NCI-H187 (cell line): Measurements from ENCODE around the gene PNPLA7.

Source experiments
- DNase-seq, 2 experiments: peaks; one replicate each; lab custom pipeline; 2025; lab: John Stamatoyannopoulos, UW

Gene PNPLA7

DNA sequence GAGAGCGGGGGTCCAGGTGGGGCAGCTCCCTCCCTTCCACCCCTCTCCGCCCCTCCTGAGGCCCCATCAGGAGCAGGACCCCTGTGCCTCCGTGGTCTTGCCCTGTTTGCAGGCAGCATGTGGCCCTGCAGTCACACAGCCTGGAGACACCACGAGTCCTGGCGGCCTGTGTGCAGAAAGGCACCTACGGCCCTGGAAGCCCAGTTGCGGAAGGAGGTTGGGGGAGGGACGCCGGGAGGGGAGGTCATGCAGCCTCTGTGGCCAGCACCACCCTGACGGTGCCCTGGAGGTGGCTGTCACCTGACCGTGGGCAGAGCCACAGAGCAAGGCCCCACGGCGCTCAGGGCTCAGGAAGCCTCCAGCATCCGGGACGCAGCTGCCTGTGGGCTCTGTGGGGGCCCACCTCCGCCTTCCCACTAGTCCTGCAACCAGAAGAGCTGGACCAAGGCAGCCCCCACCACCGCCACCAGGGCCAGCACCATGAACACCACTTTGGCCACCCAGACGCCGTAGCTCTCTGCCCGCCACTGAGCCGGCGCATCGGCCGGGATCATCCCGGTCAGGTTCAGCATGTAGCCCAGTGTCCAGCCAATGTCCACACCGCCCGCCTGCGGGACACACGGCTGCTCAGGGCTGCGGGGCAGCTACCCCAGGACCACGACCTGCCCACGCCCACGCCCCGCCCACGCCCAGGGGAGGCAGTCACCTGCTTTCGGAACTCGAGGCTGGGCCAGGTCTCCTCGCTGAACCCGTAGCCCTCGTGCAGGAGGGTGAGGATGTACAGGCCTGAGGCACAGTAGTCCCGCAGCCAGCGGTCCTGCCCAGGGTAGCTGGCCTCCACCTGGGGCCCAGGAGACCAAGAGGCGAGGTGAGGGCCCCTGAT is 115.5 kb downstream of the PNPLA7 start:
- DNase-seq: no peak

DNA sequence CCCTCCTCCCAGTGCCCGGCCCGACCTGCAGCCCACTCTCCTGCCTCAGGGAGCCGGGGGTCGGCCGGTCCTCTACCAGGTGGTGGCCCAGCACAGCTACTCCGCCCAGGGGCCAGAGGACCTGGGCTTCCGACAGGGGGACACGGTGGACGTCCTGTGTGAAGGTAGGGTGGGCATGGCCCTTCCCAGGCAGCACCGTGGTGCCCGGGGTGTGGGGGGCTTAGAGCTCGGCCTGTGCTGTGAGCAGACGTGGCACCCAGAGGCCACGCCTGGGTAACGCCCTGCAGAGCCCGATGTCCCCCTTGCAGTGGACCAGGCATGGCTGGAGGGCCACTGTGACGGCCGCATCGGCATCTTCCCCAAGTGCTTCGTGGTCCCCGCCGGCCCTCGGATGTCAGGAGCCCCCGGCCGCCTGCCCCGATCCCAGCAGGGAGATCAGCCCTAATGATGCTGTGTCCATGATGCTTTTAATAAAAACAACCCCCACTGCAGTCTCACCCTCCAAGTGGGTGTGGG is 116.2 kb downstream of the PNPLA7 start:
- no peak for DNase-seq

DNA sequence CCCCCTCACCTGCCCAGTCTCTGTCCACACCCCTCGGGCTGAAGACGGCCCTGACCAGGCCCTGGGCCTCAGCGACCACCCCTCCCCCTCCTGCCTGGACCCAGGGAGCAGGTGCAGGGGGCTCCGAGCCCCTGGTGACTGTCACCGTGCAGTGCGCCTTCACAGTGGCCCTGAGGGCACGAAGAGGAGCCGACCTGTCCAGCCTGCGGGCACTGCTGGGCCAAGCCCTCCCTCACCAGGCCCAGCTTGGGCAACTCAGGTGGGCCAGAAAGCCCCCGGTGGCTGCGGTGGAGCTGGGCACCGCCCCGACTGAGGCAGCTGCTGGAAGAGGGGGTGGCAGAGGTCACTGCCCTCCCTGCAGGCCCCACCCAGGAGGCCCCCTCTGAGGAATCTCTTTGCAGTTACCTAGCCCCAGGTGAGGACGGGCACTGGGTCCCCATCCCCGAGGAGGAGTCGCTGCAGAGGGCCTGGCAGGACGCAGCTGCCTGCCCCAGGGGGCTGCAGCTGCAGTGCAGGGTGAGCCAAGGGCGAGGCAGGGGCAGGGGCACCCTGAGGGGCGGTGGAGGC is 116.8 kb downstream of the PNPLA7 start:
- DNase-seq: no peak

DNA sequence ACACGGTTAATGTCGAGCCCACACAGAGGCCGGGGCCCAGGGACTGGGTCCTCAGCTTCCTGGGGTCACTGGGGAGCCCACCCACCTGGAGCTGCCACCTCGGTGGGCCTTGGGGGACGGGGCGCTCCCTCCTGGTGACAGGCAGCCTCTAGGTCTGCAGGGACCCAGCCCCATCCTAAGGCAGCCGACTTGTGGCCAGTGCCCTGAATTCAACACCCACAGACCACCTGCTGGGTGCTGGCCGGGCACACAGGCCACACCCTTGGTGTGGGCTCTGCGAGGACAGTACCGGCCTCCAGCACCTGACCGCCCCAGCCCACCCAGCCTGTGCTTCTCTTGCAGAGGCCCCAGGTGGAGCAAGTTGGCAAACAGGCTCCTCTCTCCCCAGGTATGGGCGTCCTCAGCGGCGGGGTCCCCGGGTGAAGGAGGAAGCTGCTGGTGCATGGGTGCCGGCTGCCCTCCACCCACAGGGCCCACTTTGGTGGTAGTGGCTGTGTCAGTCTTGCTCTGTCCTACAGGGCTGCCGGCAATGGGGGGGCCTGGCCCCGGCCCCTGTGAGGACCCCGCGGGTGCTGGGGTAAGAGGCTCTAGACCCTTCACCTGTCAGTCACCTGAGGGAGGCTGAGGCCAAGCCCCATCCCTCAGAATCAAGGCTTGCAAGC is 117.4 kb downstream of the PNPLA7 start:
- DNase-seq: no peak

DNA sequence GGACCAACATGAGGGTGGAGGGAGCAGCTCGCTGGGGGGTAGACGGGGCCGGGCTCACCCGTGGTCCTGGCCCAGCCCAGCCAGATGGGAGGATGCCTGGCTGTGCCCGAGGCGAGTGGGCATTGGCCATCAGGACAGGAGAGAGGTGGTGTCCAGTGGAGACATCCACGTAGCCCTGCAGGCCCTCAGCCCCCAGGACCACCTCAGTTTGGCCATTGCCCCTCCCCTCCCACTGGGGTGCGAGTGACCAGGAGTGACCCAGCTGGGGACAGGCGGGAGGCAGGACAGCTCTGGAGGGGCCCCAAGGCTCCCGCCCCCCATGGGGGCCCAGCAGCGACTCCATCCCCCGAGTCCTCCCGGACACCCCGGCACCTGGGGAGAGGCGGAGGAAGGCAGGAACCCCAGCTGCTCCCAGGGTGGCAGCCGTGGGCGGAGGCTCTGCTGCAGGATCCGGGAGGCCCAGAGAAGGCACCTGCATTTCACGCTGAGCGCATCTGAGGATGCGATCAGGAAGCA is 118.7 kb downstream of the PNPLA7 start:
- DNase-seq: no peak

DNA sequence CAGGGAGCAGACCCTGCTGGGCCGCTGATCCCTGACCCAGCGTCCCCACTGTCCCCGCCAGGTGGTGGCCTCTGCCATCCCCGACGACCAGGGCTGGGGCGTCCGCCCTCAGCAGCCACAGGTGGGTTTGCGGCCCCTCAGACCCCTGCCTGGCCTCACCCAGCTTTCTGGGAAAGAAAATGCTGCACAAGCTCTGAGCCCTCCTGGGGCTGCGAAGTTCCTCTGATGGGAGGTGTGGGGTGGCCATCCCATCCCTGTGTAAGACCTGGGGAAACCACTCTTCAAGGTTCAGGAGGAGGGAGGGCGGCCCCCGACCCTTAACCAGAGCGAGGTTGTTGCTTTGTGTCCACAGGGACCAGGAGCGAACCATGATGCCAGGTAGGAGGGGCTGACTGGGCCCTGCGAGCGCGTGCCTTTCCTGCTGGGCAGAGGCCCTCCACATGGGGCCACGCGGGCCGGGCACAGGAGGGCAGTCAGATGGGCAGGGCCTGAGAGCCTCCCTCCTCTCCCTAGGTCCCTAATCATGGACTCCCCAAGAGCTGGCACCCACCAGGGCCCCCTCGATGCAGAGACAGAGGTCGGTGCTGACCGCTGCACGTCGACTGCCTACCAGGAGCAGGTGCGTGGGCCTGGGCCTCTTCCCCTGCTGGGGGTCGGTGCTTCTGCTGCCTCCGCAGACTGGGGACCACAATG is 119.3 kb downstream of the PNPLA7 start:
- no peak for DNase-seq

DNA sequence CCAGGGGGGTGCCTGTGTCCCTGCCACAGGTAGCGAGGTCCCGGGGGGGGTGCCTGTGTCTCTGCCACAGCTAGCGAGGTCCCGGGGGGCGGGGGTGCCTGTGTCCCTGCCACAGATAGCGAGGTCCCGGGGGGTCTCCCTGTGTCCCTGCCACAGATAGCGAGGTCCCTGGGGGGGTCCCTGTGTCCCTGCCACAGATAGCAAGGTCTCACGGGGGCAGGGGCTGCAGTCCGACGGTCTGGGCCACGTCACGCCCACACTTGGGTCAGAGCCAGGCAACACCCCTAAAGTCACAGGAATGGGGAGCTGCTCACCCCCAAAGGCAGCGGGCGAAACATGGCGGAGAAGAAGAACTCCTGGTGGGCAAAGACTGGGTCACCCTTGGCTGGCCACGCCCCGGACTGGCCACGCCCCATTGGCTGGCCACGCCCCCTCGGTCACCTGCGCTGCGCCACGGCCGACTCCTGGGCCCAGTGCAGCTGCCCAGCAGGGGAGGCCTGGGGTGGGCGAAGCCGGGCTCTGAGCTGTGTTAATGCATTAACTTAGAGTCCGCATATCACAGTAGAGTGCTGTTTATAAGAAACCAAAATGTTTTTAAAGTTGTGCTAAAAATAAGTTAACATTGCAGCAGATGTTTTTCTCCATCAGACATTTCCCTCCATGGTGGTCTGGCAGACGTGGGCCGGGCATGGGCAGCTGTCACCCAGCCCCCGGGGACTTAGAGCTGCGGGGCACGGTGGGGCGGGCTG is 120.1 kb downstream of the PNPLA7 start:
- DNase-seq: peak; percentile 17 to 24

DNA sequence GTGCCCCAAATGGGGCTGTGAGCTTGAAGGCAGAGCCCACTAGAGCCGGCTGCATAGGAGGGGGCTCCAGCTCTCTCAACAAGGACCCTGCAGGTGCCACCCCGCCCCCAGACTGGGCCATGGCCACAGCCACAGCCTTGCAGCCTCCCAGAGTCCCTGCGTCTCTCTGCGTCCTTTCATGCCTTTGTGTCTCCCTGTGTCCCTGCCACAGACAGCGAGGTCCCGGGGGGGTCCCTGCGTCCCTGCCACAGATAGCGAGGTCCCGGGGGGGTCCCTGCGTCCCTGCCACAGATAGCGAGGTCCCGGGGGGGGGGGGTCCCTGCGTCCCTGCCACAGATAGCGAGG is 120.7 kb downstream of the PNPLA7 start:
- no peak for DNase-seq

DNA sequence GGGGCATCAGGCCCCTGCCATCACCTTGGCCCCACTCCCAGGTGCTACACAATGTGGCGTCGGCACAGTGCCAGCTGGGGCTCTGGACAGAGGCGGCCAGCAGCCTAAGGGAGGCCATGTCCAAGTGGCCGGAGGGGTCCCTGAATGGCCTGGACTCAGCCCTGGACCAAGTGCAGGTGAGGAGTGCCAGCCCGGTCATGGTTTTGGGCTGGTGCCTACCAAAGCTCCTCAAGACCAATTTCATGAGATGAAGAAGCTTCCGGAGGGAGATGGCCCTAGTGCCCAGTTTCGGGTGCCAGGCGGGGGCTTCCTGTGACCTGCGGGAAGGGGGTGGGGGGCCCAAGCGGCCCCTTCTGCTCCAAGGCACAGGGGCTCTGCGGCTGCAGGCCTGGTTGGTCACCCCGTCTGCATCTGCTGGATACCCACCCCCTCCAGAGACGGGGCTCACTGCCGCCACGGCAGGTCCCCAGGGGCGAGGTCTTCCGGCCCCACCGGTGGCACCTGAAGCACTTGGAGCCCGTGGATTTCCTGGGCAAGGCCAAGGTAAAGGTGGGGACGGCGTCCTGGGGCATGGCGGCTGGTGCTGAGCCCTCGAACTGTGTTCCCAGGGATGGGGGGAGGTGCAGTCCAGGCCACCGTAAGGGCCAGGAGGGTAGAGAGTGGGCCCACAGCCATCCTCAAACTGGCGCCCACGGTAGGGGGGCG is 121.2 kb downstream of the PNPLA7 start:
- no peak for DNase-seq

DNA sequence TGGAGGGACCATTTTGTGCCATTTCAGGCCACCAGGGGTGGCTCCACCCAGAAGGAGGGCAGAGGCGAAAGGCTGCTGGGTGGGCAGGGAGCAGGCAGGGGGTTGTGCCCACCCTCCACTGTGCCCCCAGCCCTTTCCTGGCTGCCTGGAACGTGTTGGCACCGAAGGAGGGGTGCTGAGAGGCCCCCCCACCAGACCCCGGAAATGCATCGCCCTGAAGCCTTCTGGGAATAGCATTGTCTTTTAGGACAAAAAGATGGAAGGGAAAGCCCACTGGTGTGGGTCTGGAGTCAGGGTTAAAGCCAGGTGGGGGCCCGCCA is 121.9 kb downstream of the PNPLA7 start:
- no peak for DNase-seq

DNA sequence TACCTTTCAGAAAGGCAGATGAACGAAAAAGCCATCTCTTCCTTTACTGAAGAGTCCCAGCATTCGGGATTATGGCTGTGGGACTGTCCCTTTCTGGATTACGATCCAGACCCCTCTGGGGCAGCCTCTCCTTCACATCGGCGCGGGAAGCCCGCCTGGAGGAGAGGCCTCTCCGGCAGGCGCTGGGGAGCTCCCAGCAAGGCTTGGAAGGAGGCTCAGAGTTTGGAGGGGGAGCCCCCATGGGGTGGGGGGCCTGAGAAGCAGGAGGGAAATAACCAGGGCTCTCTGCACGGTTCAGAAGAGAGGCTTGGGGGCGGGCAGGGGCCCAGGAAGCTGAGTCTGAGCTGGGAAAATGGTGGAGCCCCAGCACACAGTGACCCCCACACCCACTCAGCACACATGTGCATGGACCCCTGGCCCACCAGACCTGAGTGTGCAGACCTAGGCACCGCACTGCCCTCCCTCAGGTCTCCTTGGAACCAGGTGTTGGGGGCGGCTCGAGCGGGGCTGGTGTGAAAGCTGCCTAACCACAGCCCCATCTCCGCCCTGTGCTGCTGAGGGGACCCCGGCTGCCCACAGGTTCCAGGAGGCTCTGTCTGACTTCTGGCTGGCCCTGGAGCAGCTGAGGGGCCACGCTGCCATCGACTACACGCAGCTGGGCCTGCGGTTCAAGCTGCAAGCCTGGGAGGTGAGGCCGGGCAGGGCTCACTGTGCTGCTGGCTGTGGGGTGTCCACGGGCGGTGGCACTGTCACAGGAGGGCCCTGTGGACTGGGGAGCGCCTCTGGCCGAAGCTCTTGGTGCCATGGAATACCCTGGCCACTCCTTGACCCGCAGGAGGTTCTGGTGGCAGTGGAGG is 122.5 kb downstream of the PNPLA7 start:
- DNase-seq: no peak

DNA sequence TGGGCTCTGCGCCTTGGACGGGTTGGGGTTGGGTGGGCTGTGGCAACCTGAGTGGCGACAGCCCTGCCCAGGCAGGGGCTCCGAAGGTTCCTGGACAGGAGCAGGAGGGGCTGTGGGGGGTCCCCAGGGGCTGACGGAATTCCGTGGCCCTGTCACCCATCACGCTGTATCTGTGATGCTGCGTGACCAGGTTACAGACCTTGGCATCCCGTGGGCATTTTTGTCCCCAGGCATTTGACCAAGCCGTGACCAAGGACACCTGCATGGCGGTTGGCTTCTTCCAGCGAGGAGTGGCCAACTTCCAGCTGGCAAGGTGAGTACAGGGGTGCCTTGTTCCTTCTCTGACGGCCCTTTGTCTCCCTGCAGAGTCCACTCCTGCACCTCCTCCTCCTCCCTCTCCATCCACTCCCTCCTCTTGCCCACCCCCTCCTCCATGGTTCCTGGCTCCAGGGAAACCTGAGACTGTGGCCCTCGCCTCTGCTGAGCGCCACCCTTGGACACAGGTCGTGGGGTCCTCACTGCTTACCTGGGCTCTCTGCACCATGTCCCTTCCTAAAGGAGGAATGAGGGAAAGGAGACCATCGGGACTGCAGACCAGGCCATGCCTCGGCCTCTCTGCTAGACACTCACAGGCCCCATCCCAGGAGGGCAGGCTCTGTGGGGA is 124.1 kb downstream of the PNPLA7 start:
- no peak for DNase-seq

DNA sequence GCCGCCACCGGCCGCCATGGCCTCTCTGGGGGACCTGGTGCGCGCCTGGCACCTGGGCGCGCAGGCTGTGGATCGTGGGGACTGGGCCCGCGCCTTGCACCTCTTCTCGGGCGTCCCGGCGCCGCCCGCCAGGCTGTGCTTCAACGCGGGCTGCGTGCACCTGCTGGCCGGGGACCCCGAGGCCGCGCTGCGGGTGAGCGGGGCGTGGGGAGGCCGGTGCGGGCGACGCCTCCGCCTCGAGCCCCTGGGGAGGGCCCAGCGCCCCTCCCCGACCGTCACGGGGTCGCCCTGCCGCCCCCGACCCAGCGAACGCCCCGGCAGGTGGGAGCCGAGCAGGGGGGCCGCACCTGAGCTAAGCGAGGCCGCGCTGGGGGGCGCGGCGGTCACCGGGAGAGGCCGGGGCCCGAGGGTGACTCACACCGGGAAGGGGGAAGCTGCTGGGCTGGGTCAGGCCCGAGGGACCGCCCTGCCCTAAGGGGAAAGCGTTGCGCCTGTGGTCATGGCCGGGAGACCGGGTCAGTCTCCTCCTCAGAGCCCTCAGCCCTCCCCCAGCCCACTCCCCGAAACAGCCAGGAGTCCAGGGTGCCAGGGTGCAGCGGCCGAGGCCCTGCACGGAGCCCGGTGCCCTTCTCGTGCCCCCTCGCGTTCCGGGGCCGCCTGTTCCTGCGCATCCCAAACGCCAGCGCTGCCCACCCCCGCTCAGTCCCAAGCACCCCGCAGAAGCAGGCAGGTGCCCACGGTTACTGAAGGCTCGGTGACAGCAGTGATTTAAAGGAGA is 126.5 kb downstream of the PNPLA7 start:
- DNase-seq: no peak

DNA sequence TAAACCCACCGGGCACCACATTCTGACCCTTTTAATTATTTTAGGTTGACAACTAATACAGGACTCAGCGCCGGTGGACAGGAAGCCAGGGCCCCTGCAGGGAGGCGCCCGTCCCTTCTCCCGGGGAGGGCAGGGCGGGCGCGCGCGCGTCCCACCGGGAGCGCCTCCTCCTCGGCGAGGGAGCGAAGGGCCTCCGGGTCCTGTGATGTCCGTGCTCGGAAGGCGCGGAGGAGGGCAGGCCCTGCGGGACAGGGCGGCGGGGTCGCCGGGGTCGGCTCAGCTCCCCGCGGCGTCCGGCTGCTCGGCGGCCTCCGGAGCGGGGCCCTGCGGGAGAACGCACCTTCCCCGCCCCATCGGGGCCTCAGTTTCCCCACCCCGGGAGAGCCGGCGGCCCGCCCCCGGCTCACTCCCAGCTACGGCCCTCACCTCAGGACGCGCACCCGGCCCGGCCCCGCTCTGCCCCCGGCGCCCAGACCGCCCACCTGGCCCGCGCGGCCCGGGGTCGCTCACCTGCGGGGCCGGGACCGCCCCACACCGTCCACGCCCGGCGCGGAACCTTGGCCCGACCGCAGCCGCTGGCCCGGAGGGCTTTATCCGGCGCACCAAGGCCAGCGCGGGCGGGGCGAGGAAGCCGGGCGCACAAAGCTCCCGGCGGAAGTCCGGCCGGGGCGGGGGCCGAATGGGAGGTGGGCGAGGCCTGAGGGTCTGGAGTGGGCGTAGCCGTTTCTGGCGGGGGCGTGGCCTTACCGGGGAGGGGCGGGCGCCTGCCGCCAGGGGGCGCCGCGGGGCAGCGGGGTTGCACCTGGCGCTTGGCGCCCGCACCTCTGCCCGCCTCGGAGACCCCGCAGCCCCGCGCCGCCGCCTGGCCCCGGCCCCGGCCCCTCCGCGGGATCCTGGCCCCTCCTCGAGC is 127.3 kb downstream of the PNPLA7 start, which contains the start of the genes EXD3 and NOXA1:
Gene EXD3 (minus strand): TSS at position 559 of the 910 bp plus-strand sequence. CDS start 27,805 bp downstream, outside the sequence.
Gene NOXA1 (plus strand): TSS at position 790 of the 910 bp plus-strand sequence. CDS start 137 bp downstream, outside the sequence.
- DNase-seq: peak; percentile 60 to 80

DNA sequence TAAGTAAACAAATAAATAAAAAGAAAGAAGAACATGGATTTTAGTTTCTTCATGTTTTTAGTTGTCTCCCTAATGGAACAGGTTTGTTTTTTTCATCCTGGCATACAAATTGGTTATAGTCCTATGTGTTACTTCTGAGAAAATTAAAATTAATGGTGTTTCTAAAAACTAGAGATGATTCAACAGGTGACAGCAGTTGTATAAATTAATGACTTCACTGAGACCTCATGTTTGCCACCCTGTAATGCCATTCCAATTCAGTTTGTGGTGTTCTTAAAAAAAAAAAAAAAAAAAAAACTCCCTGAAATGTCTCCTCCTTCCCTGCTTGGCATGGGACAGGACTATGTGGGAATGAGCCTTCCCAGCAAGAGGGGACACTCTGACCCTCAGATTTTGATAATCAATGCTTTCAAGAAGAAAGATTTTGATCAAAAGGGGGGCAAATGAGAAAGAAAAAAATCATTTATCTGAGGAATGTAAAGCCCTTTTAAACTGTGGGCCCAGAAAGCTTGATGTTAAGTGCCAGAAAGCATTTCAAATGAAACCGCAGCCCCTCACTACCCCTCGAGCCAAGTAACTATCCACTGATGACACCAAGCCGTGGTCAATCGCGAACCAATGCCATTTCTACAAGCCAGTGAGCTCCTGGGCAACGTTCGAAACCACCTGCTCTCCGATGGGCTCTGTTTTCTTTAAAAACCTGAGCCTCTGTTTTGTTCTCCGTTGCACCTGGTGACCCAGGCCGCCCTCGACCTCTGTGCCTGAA is 128.2 kb downstream of the PNPLA7 start:
- no peak for DNase-seq
